ENCODE data around the gene MLKL. TPM values are rescaled to one million over a fixed set of nuclear protein-coding genes. Genes with fewer than 3 reads are reported as not detected.
"Not testable (repeated sequence)": the region's sequence is repeated elsewhere in the genome, so short reads cannot be mapped to it uniquely, and the experiment has no call there.

Gene MLKL
- total RNA-seq, 1 donor from 2014 or later, result 6.8 TPM

DNA sequence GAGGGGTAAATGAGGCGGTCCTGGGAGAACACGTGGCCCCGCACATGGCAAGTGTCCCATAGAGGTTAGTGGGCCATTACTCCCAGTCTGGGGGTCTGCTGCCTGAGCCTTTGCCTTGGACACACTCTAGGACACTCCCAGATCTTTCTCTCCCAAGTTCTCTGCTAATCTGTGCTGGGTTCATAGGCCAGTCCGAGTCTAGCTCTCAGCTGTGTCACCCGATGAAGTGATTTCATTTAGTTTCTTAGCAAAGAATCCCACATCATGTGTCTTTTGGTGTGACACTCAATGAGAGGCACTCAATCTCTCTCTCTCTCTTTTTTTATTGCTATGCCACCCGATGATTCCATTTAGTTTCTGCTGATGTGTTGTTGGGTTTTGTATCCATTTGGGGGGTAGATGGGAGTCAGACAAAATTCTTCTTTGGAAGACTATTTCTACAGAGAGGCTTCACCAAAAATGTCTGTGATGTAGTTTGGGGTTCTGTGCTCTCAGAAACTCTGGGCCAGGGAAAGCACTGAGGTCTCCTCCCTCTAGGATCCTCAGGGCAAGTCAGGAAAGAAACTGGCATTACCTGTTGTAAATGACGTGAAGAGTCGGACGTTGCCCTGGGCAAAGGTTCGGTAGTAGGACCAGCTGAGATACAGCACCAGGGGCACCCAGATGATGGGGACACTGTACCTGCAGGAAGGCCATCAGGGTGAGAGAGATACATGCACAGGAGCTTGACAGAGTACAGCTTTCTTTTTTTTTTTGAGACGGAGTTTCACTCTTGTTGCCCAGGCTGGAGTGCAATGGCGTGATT, 25.2 kb upstream of the MLKL start:
- CTCF ChIA-PET, result interaction anchor here (0.7 to 1.4 kb wide), 2 partner anchors 16 to 25 kb away, joined by 3 read pairs; no protein-coding TSS in a partner anchor
- peaks cover 9% of the 10 kb centered on the region for H3K9me3 Mint-ChIP-seq
- intact Hi-C loops (cut with micrococcal nuclease), result no loop called here

DNA sequence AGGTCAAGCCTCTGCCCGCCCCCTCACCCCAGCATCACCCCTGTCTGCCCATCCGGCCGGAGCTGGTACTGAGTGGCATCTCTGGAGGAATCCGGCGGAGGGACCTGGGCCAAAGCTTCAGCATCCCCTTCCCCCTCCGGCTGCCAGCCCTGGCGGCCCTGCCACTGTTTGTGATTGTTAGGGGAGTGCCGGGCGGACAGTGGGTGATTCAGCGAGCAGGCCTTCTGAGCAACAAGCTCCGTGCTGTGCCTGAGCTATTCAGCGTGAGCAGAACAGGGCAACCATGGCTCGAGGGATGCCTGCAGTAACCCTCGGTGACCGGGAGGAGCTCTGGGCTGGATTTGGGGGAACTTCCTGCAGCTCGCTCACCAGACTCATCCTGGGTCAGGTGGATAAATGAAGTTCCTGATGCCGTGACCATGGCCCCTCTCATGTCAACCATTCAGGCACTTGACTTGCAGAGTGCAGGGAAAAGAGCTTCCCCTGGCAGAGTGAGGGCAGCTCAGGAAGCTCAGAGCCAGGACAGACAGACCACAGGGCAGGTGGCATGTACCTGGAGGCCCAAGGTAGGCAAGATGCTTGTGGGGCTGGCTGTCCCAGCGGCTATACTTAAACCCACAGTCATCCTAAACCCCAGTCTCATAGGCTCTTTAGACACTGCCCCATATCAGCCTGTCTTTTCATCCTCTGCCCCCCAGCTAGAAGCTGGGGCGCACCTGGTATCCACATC, 24.3 kb upstream of the MLKL start:
- no peaks in the 10 kb centered on the region for H3K4me1 Mint-ChIP-seq
- DNase-seq (no peak), ATAC-seq (ENCODE audit: low read depth) (no peak)
- no peak overlapping the region for H3K27ac Mint-ChIP-seq
- no peak overlapping the region for H3K4me3 Mint-ChIP-seq
- H3K36me3 Mint-ChIP-seq (ENCODE audit: low read depth), result no peaks in the 10 kb centered on the region
- CTCF ChIA-PET, result interaction anchor here (0.9 to 1.4 kb wide), 2 partner anchors 24 to 138 kb away, joined by 3 to 4 read pairs; no protein-coding TSS in a partner anchor
- POLR2A ChIA-PET, result no interaction called here
- TF ChIP-seq, protein P1, sequence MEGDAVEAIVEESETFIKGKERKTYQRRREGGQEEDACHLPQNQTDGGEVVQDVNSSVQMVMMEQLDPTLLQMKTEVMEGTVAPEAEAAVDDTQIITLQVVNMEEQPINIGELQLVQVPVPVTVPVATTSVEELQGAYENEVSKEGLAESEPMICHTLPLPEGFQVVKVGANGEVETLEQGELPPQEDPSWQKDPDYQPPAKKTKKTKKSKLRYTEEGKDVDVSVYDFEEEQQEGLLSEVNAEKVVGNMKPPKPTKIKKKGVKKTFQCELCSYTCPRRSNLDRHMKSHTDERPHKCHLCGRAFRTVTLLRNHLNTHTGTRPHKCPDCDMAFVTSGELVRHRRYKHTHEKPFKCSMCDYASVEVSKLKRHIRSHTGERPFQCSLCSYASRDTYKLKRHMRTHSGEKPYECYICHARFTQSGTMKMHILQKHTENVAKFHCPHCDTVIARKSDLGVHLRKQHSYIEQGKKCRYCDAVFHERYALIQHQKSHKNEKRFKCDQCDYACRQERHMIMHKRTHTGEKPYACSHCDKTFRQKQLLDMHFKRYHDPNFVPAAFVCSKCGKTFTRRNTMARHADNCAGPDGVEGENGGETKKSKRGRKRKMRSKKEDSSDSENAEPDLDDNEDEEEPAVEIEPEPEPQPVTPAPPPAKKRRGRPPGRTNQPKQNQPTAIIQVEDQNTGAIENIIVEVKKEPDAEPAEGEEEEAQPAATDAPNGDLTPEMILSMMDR (IDR thresholded peaks at IDR 0.05), result no peak
- intact Hi-C loops (cut with micrococcal nuclease), result no loop called here
- H3K27me3 Mint-ChIP-seq, result peaks cover 5% of the 10 kb centered on the region
- peaks cover 9% of the 10 kb centered on the region for H3K9me3 Mint-ChIP-seq

More for the DNA sequence above, 25.2 kb upstream of the MLKL start:
- H3K27me3 Mint-ChIP-seq, result peaks cover 5% of the 10 kb centered on the region
- POLR2A ChIA-PET, result interaction anchor here (0.5 kb wide), 1 partner anchor 428 kb away, joined by 3 read pairs; no protein-coding TSS in a partner anchor
- no peak overlapping the region for H3K4me3 Mint-ChIP-seq
- H3K4me1 Mint-ChIP-seq, result no peaks in the 10 kb centered on the region
- no peaks in the 10 kb centered on the region for H3K36me3 Mint-ChIP-seq (ENCODE audit: low read depth)
- TF ChIP-seq, protein P1 (IDR thresholded peaks at IDR 0.05), result no peak
- DNase-seq, result no peak
- H3K27ac Mint-ChIP-seq, result no peak overlapping the region
- no peak for ATAC-seq (ENCODE audit: low read depth)

DNA sequence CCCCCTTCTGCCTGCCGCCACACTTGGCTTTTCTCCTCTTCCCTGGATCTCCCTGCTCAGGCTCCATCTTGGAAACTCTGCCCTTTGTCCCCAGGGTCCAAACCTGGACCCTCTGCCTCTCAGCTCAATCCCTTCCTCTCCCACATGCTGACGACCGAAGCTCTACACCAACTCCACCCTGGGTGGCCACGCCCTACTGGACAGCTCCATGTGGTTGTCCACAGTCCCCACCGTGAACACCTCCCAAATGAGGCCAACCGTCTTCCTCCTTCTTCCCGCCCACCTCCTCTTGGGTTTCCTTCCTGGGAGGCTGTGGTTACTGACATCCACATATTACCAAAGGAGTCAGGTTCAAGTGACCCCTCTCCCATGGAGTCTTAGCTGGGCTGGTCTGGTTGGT, 22.6 kb upstream of the MLKL start:
- no peak overlapping the region for H3K27ac Mint-ChIP-seq
- POLR2A ChIA-PET, result no interaction called here

DNA sequence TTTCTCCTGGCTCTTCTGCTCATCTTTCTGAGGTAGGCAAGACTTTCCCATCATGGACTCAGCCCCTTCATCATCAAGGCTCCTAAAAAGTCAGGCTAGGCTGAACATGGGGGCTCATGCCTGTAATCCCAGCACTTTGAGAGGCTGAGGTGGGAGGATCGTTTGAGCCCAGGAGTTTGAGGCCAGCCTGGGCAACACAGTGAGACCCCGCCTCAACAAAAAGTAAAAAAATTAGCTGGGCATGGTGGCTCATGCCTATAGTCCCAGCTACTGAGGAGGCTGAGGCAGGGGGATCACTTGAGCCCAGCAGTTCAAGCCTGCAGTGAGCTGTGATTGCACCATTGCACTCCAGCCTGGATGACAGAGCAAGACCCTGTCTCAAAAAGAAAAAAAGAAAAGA, 21.5 kb upstream of the MLKL start:
- POLR2A ChIA-PET; H3K9me3 Mint-ChIP-seq; H3K27me3 Mint-ChIP-seq; DNase-seq; H3K36me3 Mint-ChIP-seq (ENCODE audit: low read depth); H3K27ac Mint-ChIP-seq; CTCF ChIA-PET; ATAC-seq (ENCODE audit: low read depth); intact Hi-C loops (cut with micrococcal nuclease); H3K4me1 Mint-ChIP-seq; H3K4me3 Mint-ChIP-seq: not testable (repeated sequence)

More for the DNA sequence above, 22.6 kb upstream of the MLKL start:
- Mint-ChIP-seq H3K9me3 (peaks cover 9% of the 10 kb centered on the region), H3K4me1 (no peaks in the 10 kb centered on the region), H3K27me3 (peaks cover 5% of the 10 kb centered on the region), H3K4me3 (no peak overlapping the region), H3K36me3 (ENCODE audit: low read depth) (no peaks in the 10 kb centered on the region)
- CTCF ChIA-PET, result interaction anchor here (0.7 to 1.6 kb wide), 2 partner anchors 22 to 139 kb away, joined by 4 to 5 read pairs; no protein-coding TSS in a partner anchor
- TF ChIP-seq, protein P1 (IDR thresholded peaks at IDR 0.05), result no peak
- DNase-seq (no peak), ATAC-seq (ENCODE audit: low read depth) (no peak)
- intact Hi-C loops (cut with micrococcal nuclease), result no loop called here

DNA sequence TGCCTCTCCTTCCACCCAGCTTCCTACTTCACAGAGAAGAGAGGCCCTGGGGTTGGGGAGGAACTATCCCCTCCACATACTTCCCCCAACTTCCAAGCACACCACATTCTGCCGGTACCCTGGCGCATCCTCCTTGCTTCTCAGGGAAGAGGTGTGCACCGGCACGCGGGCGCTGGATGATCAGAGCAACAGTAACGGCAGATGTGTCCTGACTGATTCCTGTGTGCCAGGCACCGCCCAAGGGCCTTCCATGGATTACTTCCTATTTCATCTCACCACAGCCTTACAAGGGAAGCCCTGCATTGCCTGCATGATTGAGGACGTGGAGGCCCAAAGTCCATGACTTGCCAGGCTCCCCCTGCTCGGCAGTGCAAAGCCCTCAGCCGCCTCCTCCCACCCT, 21.1 kb upstream of the MLKL start:
- Mint-ChIP-seq H3K36me3 (ENCODE audit: low read depth) (no peaks in the 10 kb centered on the region), H3K27me3 (peaks cover 5% of the 10 kb centered on the region), H3K9me3 (peaks cover 3% of the 10 kb centered on the region), H3K27ac (no peak overlapping the region), H3K4me1 (no peaks in the 10 kb centered on the region), H3K4me3 (no peak overlapping the region)
- POLR2A ChIA-PET, result no interaction called here
- no peak for DNase-seq
- TF ChIP-seq, protein P1 (IDR thresholded peaks at IDR 0.05), result no peak
- intact Hi-C loops (cut with micrococcal nuclease), result no loop called here
- ATAC-seq (ENCODE audit: low read depth), result no peak
- CTCF ChIA-PET, result no interaction called here
